H1 (cell line): Measurements from ENCODE around the gene ZNRF2. TPM values are rescaled to one million over a fixed set of nuclear protein-coding genes. Genes with fewer than 3 reads are reported as not detected.

Experiments used
- CTCF ChIA-PET: fragments of 300-600 bp; sonication (Branson Sonifier 250); formaldehyde crosslinking; loops from one replicate; lab custom pipeline; 2021; ENCODE audit not compliant: partially characterized antibody; lab: Charles Lee
- POLR2A ChIA-PET: fragments of 300-600 bp; sonication (Branson Sonifier 250); formaldehyde crosslinking; loops from one replicate; lab custom pipeline; 2021; ENCODE audit warnings: inconsistent platforms; ENCODE audit not compliant: partially characterized antibody; lab: Charles Lee
- DNase-seq, 2 experiments: peaks; one replicate each; pipeline versions ENCODE4 v3.0.0 to v3.0.0-alpha.2; 2010 to 2022; ENCODE audit warnings: low spot score in 2 of 2, low read depth in 1 of 2, mixed read lengths in 1 of 2
- FAIRE-seq: peaks from 2 replicates; lab custom pipeline; 2011; peaks lifted over from hg19 to GRCh38; lab: Jason Lieb, UNC
- H2AFZ ChIP-seq: 2 replicates; pipeline ENCODE4 v1.8.1; 2012; ENCODE audit warnings: low read length, inconsistent platforms
- H2AK5ac ChIP-seq: 2 replicates; pipeline ENCODE4 v1.6.1; 2013; ENCODE audit warnings: low read depth, low read length
- H2BK120ac ChIP-seq: replicated peaks from 2 replicates; pipeline ENCODE3; 2013; ENCODE audit warnings: low read depth, low read length, inconsistent platforms
- H2BK12ac ChIP-seq: 2 replicates; pipeline ENCODE4 v1.6.1; 2013; ENCODE audit warnings: low read depth, low read length
- H2BK15ac ChIP-seq: 2 replicates; pipeline ENCODE4 v1.6.1; 2013; ENCODE audit warnings: low read length
- H2BK20ac ChIP-seq: 2 replicates; pipeline ENCODE4 v1.6.1; 2013; ENCODE audit warnings: low read length
- H2BK5ac ChIP-seq: 2 replicates; pipeline ENCODE4 v1.6.1; 2013; ENCODE audit warnings: low read depth, low read length
- H3K14ac ChIP-seq: 2 replicates; pipeline ENCODE4 v1.6.1; 2013; ENCODE audit warnings: inconsistent platforms; ENCODE audit not compliant: insufficient read length
- H3K18ac ChIP-seq: 2 replicates; pipeline ENCODE4 v1.6.1; 2013; ENCODE audit warnings: low read length; ENCODE audit errors: extremely low read depth
- H3K23ac ChIP-seq: 2 replicates; pipeline ENCODE4 v1.6.1; 2013; ENCODE audit warnings: inconsistent platforms; ENCODE audit not compliant: insufficient read length
- H3K23me2 ChIP-seq: 2 replicates; pipeline ENCODE4 v1.6.1; 2013; ENCODE audit warnings: low read depth, low read length
- H3K27ac ChIP-seq: 2 replicates; pipeline ENCODE4 v1.6.1; 2011; ENCODE audit warnings: low read depth, low read length, inconsistent platforms
- H3K27me3 ChIP-seq, 4 experiments: replicated peaks in 1 of 4; 1 replicate in 1 of 4; 2 replicates in 3 of 4; pipeline versions ENCODE4 v1.6.1 to v1.8.1; 2011 to 2013; ENCODE audit warnings: low read length in 3 of 4, mild to moderate bottlenecking in 3 of 4, inconsistent platforms in 2 of 4, mixed read lengths in 2 of 4, moderate library complexity in 1 of 4; ENCODE audit not compliant: control insufficient read depth in 3 of 4, insufficient read depth in 3 of 4; ENCODE audit errors: extremely low read depth in 1 of 4
- H3K36me3 ChIP-seq, 4 experiments: 2 replicates each; pipeline versions ENCODE4 v1.6.1 to v1.8.1; 2011 to 2013; ENCODE audit warnings: mild to moderate bottlenecking in 4 of 4, low read length in 3 of 4, moderate library complexity in 2 of 4, control low read depth in 1 of 4, inconsistent platforms in 1 of 4; ENCODE audit not compliant: insufficient read depth in 4 of 4, control insufficient read depth in 2 of 4
- H3K4ac ChIP-seq: replicated peaks from 2 replicates; pipeline ENCODE3; 2013; ENCODE audit warnings: low read length, low read depth, mixed read lengths, inconsistent platforms; ENCODE audit not compliant: insufficient read length
- H3K4me1 ChIP-seq, 4 experiments: replicated peaks in 1 of 4; 1 replicate in 1 of 4; 2 replicates in 3 of 4; pipeline versions ENCODE4 v1.6.1 to v1.8.1; 2011 to 2013; ENCODE audit warnings: low read length in 3 of 4, inconsistent platforms in 2 of 4, mixed read lengths in 1 of 4; ENCODE audit not compliant: insufficient read depth in 4 of 4, control insufficient read depth in 3 of 4
- H3K4me2 ChIP-seq, 2 experiments: 2 replicates each; pipeline versions ENCODE4 v1.6.1 to v1.8.1; 2011 to 2013; ENCODE audit warnings: low read depth in 2 of 2, low read length in 2 of 2, control low read depth in 1 of 2, inconsistent platforms in 1 of 2, mild to moderate bottlenecking in 1 of 2; ENCODE audit not compliant: insufficient read depth in 1 of 2
- H3K4me3 ChIP-seq, 4 experiments: fragments of 200-600, 300-600 bp in 1 of 4; sonication (generic), shearing (Covaris generic), sonication (Bioruptor Twin) in 1 of 4; 2 replicates each; pipeline versions ENCODE4 v1.5.1 to v1.8.1; 2011 to 2016; ENCODE audit warnings: low read length in 4 of 4, low read depth in 3 of 4, control low read depth in 2 of 4, inconsistent platforms in 2 of 4, mild to moderate bottlenecking in 2 of 4, mixed read lengths in 1 of 4, moderate library complexity in 1 of 4; ENCODE audit not compliant: insufficient read depth in 2 of 4; ENCODE audit errors: extremely low read depth in 1 of 4
- H3K56ac ChIP-seq: replicated peaks from 2 replicates; pipeline ENCODE3; 2013; ENCODE audit warnings: low read depth, mild to moderate bottlenecking, mixed read lengths, low read length, inconsistent platforms; ENCODE audit not compliant: insufficient read length
- H3K79me1 ChIP-seq: 2 replicates; pipeline ENCODE4 v1.6.1; 2013; ENCODE audit warnings: low read depth, low read length, control low read depth
- H3K79me2 ChIP-seq, 2 experiments: 2 replicates each; pipeline versions ENCODE4 v1.6.1 to v1.8.1; 2012 to 2013; ENCODE audit warnings: low read length in 2 of 2, mild to moderate bottlenecking in 2 of 2, inconsistent platforms in 1 of 2; ENCODE audit not compliant: insufficient read depth in 2 of 2, control insufficient read depth in 1 of 2
- H3K9ac ChIP-seq, 4 experiments: replicated peaks in 1 of 4; 1 replicate in 1 of 4; 2 replicates in 3 of 4; pipeline versions ENCODE4 v1.6.1 to v1.8.1; 2011 to 2013; ENCODE audit warnings: low read depth in 3 of 4, low read length in 3 of 4, control low read depth in 2 of 4, mild to moderate bottlenecking in 2 of 4, moderate library complexity in 2 of 4, inconsistent platforms in 1 of 4; ENCODE audit errors: extremely low read depth in 1 of 4
- H3K9me3 ChIP-seq, 2 experiments: 2 replicates each; pipeline versions ENCODE4 v1.6.1 to v1.8.1; 2012 to 2013; ENCODE audit warnings: mild to moderate bottlenecking in 2 of 2, moderate library complexity in 2 of 2, control low read depth in 1 of 2, inconsistent platforms in 1 of 2, low read depth in 1 of 2, low read length in 1 of 2, mixed read lengths in 1 of 2; ENCODE audit not compliant: insufficient read depth in 2 of 2
- H4K20me1 ChIP-seq, 2 experiments: replicated peaks in 1 of 2; 2 replicates each; pipeline versions ENCODE3 to v1.8.1; 2011 to 2013; ENCODE audit warnings: inconsistent platforms in 2 of 2, low read length in 2 of 2, mild to moderate bottlenecking in 1 of 2; ENCODE audit not compliant: insufficient read depth in 2 of 2, control insufficient read depth in 1 of 2
- H4K5ac ChIP-seq: 2 replicates; pipeline ENCODE4 v1.6.1; 2013; ENCODE audit warnings: low read length, low read depth, mixed read lengths, inconsistent platforms; ENCODE audit not compliant: insufficient read length
- H4K8ac ChIP-seq: 2 replicates; pipeline ENCODE4 v1.8.0; 2013; ENCODE audit warnings: mild to moderate bottlenecking, moderate library complexity, low read length, inconsistent platforms; ENCODE audit not compliant: insufficient read depth; ENCODE audit errors: extremely low read depth
- H4K91ac ChIP-seq: replicated peaks from 2 replicates; pipeline ENCODE3; 2013; ENCODE audit warnings: low read length, mixed read lengths, inconsistent platforms; ENCODE audit not compliant: insufficient read length
- BCL11A ChIP-seq, 2 experiments: IDR thresholded peaks; one replicate each; pipeline ENCODE4 v1.6.1; 2011; ENCODE audit warnings: low read depth in 2 of 2, low read length in 2 of 2, mild to moderate bottlenecking in 2 of 2
- BRCA1 ChIP-seq: IDR thresholded peaks from 2 replicates; pipeline ENCODE4 v1.6.1; 2012; ENCODE audit warnings: low read depth, low read length, improper control_type of control experiment
- CHD1 ChIP-seq: IDR thresholded peaks from 2 replicates; pipeline ENCODE4 v1.6.1; 2012; ENCODE audit warnings: low read depth, low read length, improper control_type of control experiment
- CHD2 ChIP-seq: IDR thresholded peaks from 2 replicates; pipeline ENCODE4 v1.6.1; 2012; ENCODE audit warnings: low read length, improper control_type of control experiment
- EP300 ChIP-seq, 2 experiments: IDR thresholded peaks; 1 replicate in 1 of 2; 2 replicates in 1 of 2; pipeline ENCODE4 v1.6.1; 2011 to 2012; ENCODE audit warnings: low read depth in 2 of 2, low read length in 2 of 2, mild to moderate bottlenecking in 2 of 2, borderline replicate concordance in 1 of 2, inconsistent platforms in 1 of 2, moderate library complexity in 1 of 2
- HDAC6 ChIP-seq: IDR thresholded peaks from one replicate; pipeline ENCODE4 v1.7.1; 2012; ENCODE audit warnings: low read depth, mild to moderate bottlenecking, inconsistent platforms, low read length, moderate library complexity
- KDM1A ChIP-seq: fragments of 200-600, 300-600 bp; sonication (generic); IDR thresholded peaks from 2 replicates; pipeline ENCODE4 v1.7.1; 2016; ENCODE audit warnings: mild to moderate bottlenecking, low read length, borderline replicate concordance
- POLR2A ChIP-seq, 2 experiments: IDR thresholded peaks; 1 replicate in 1 of 2; 2 replicates in 1 of 2; pipeline ENCODE4 v1.6.1; 2011; ENCODE audit warnings: low read depth in 2 of 2, low read length in 2 of 2, mild to moderate bottlenecking in 2 of 2; ENCODE audit errors: control extremely low read depth in 1 of 2
- POLR2AphosphoS5 ChIP-seq: IDR thresholded peaks from 2 replicates; pipeline ENCODE4 v1.6.1; 2011; ENCODE audit warnings: low read depth, low read length
- RBBP5 ChIP-seq: IDR thresholded peaks from 2 replicates; pipeline ENCODE4 v1.7.1; 2012; ENCODE audit warnings: low read depth, mild to moderate bottlenecking, inconsistent platforms, low read length, moderate library complexity, borderline replicate concordance
- RXRA ChIP-seq: IDR thresholded peaks from 2 replicates; pipeline ENCODE4 v1.6.1; 2011; ENCODE audit warnings: low read depth, mild to moderate bottlenecking, low read length, moderate library complexity; ENCODE audit not compliant: insufficient read depth
- SP2 ChIP-seq: IDR thresholded peaks from 2 replicates; pipeline ENCODE4 v1.6.1; 2012; ENCODE audit warnings: mild to moderate bottlenecking, low read length, inconsistent platforms
- TCF12 ChIP-seq: IDR thresholded peaks from 2 replicates; pipeline ENCODE4 v1.6.1; 2011; ENCODE audit warnings: low read depth, mild to moderate bottlenecking, low read length
- ZNF274 ChIP-seq: IDR thresholded peaks from 2 replicates; pipeline ENCODE4 v1.7.0; 2012; ENCODE audit warnings: low read length, borderline replicate concordance; ENCODE audit errors: extremely low read depth
- WGBS, 2 experiments: shearing (Covaris generic) in 1 of 2; methylation state at CpG; one replicate each; pipeline versions ENCODE4 v1.1.6 to v1.1.7; 2013 to 2015; ENCODE audit warnings: low lambda C conversion rate in 2 of 2, mixed read lengths in 2 of 2, inconsistent platforms in 1 of 2, low coverage in 1 of 2, missing lambda C conversion rate in 1 of 2; ENCODE audit not compliant: insufficient replicate concordance in 2 of 2, insufficient coverage in 1 of 2, insufficient read length in 1 of 2; ENCODE audit errors: extremely low coverage in 1 of 2, missing lambda C conversion rate in 1 of 2; 5-methylcytosine and 5-hydroxymethylcytosine counted together
- polyA plus RNA-seq, 7 experiments: library from polyadenylated mRNA; depleted of rRNA in 3 of 7; stranded (reverse) in 5 of 7; unstranded in 2 of 7; fragments of >200 nt in 5 of 7; fragments of 200-250 nt in 2 of 7; gene quantifications; 1 replicate in 5 of 7; 2 replicates in 1 of 7; 4 replicates in 1 of 7; pipeline versions ENCODE4 v1.2.1 to v1.2.3, GENCODE V29; 2011 to 2013; ENCODE audit warnings: missing spikeins in 2 of 7, mixed read lengths in 2 of 7
- total RNA-seq: library from RNA; stranded (reverse); fragmentation: NEBNext Ultra II Directional; extraction: Animal tissue kit (Norgen Biotek cat#: 25700); gene quantifications from 2 replicates; pipeline ENCODE4 v1.2.1, GENCODE V29; 2021

Gene ZNRF2
- total and polyA plus RNA-seq, 2 of the 8 experiments (the other 6 are each of a cell fraction or from before 2014, with no cell fraction given), result 2.9 to 16.2 TPM

GRCh38 chr7:30301751-30302150, 17.4 kb downstream of the ZNRF2 start:
- Histone ChIP-seq H4K20me1 (peaks cover 2% of the 10 kb centered on the region in 2 experiments), H4K91ac (no peak overlapping the region), H3K4ac (no peak overlapping the region), H3K27ac (no peak overlapping the region), H3K36me3 (no peaks in the 10 kb centered on the region), H4K5ac (no peak overlapping the region), H3K4me1 (peaks cover 0 to 4% (median 0%) of the 10 kb centered on the region in 4 experiments; a peak in 2 of 7 replicates), H3K56ac (no peak overlapping the region), H2BK120ac (no peak overlapping the region), H2BK5ac (no peak overlapping the region), H2BK15ac (no peak overlapping the region), H3K14ac (no peak overlapping the region), H3K9me3 (no peaks in the 10 kb centered on the region), H3K79me1 (peaks cover 2% of the 10 kb centered on the region), H3K4me2 (no peak overlapping the region), H2AFZ (no peak overlapping the region)
- CTCF ChIA-PET, result interaction anchor here (0.6 to 3.9 kb wide), 4 partner anchors 10 to 632 kb away, joined by 3 to 26 read pairs (median 3); no protein-coding TSS in a partner anchor
- FAIRE-seq (no peak), DNase-seq (no peak)
- TF ChIP-seq TCF12, result no peak
- TF ChIP-seq HDAC6, result no peak
- no peak for TF ChIP-seq RXRA
- TF ChIP-seq BCL11A (IDR thresholded peaks at IDR 0.05; ENCODE audit: low read depth in 2 of 2, low read length in 2 of 2), result no peak
- no peak for TF ChIP-seq POLR2A (IDR thresholded peaks at IDR 0.05; ENCODE audit: control extremely low read depth in 1 of 2, low read depth in 2 of 2, low read length in 2 of 2)
- no peak for TF ChIP-seq KDM1A
- no peak for TF ChIP-seq ZNF274
- TF ChIP-seq CHD1, result no peak
- TF ChIP-seq RBBP5, result no peak
- no peak for TF ChIP-seq EP300 (IDR thresholded peaks at IDR 0.05; ENCODE audit: borderline replicate concordance in 1 of 2, low read depth in 2 of 2, low read length in 2 of 2)
- TF ChIP-seq POLR2AphosphoS5, result no peak
- no peak for TF ChIP-seq CHD2
- TF ChIP-seq BRCA1, result no peak
- TF ChIP-seq SP2, result no peak
- TF ChIP-seq, all 59 proteins: peak for 0
- H2AK5ac ChIP-seq, result no peak overlapping the region
- no peak overlapping the region for H4K8ac ChIP-seq
- H2BK20ac ChIP-seq, result no peak overlapping the region
- no peak overlapping the region for H3K18ac ChIP-seq
- 87% methylated on average over 7 of the region's 7 CpGs; no CpG with 5 or more reads in 1 of the 2 experiments for WGBS, 2 experiments
- no peak overlapping the region for H3K23ac ChIP-seq
- H3K79me2 ChIP-seq, result peaks cover 0 to 80% of the 10 kb centered on the region in 2 experiments; a peak in 2 of 4 replicates
- POLR2A ChIA-PET, result no interaction called here
- no peak overlapping the region for H3K9ac ChIP-seq
- no peaks in the 10 kb centered on the region for H3K27me3 ChIP-seq
- no peak overlapping the region for H3K4me3 ChIP-seq
- H3K23me2 ChIP-seq, result no peaks in the 10 kb centered on the region
- no peak overlapping the region for H2BK12ac ChIP-seq
